ENCODE data around the gene KDM4F.

Gene KDM4F

GRCh38 chr11:95092549-95093324, 43.5 kb downstream of the KDM4F start:
- DNase-seq, result peak; percentile 26

GRCh38 chr11:95093548-95093947, 44.3 kb downstream of the KDM4F start:
- DNase-seq, result no peak

GRCh38 chr11:95095858-95096587, 46.8 kb downstream of the KDM4F start:
- DNase-seq, result no peak

- DNase-seq, result no peak
These were observed 48.0 kb downstream of the KDM4F start for GRCh38 chr11:95097209-95097608.

- no peak for DNase-seq
These were observed 49.6 kb downstream of the KDM4F start for GRCh38 chr11:95098826-95099225.

GRCh38 chr11:95100191-95100648, 51.0 kb downstream of the KDM4F start:
- DNase-seq, result peak; percentile 39
